Heart right ventricle (tissue), 16 donors: ENCODE results near the gene FUT6. TPM values are rescaled to one million over a fixed set of nuclear protein-coding genes. Genes with fewer than 3 reads are reported as not detected.
A peak's percentile ranks its signal among the peaks of the same experiment; 100 is the strongest.

ENCODE experiments used
- ATAC-seq, 8 donors: fragments of 200-7000 bp; cut with Tn5 transposase; one replicate each; pipeline ENCODE4 v1.9.1; 2020; ENCODE audit warnings: mild to moderate bottlenecking in 8 of 8, moderate library complexity in 8 of 8, moderate number of reproducible peaks in 1 of 8
- DNase-seq, 2 donors: peaks; one replicate each; pipeline ENCODE4 v3.0.0-alpha.2; 2020
- H3K27ac ChIP-seq, 10 donors: fragments of 200-600 bp; sonication (generic) in 2 of 10; one replicate each; pipeline versions ENCODE4 v1.5.0 to v1.8.0; 2020 to 2022; ENCODE audit warnings: mild to moderate bottlenecking in 3 of 10
- H3K27me3 ChIP-seq, 7 donors: fragments of 200-600 bp; one replicate each; pipeline ENCODE4 v1.8.0; 2021 to 2022; ENCODE audit warnings: mild to moderate bottlenecking in 2 of 7
- H3K36me3 ChIP-seq, 9 donors: fragments of 200-600 bp; sonication (generic) in 1 of 9; one replicate each; pipeline versions ENCODE4 v1.5.0 to v1.8.0; 2020 to 2022; ENCODE audit warnings: mild to moderate bottlenecking in 2 of 9
- H3K4me1 ChIP-seq, 9 donors: fragments of 200-600 bp; sonication (generic) in 1 of 9; one replicate each; pipeline versions ENCODE4 v1.5.0 to v1.8.0; 2020 to 2022; ENCODE audit warnings: mild to moderate bottlenecking in 4 of 9
- H3K4me3 ChIP-seq, 10 donors: fragments of 200-600 bp; sonication (generic) in 2 of 10; one replicate each; pipeline versions ENCODE4 v1.5.0 to v1.8.0; 2020 to 2022; ENCODE audit warnings: mild to moderate bottlenecking in 7 of 10, moderate library complexity in 2 of 10
- H3K9me3 ChIP-seq, 11 donors: fragments of 200-600 bp in 10 of 11; sonication (generic) in 2 of 11; one replicate each; pipeline versions ENCODE4 v1.5.0 to v1.8.0; 2013 to 2022; ENCODE audit warnings: mild to moderate bottlenecking in 2 of 11, control low read depth in 1 of 11, moderate library complexity in 1 of 11
- WGBS, 2 donors: extraction: QIAGEN DNeasy Blood & Tissue Kit; methylation state at CpG; one replicate each; pipeline ENCODE4 v1.1.7; 2013; ENCODE audit warnings: inconsistent platforms in 1 of 2; 5-methylcytosine and 5-hydroxymethylcytosine counted together
- intact Hi-C, 10 donors: fragments of 100-400 bp; cut with DNase I; formaldehyde crosslinking; loops; one replicate each; pipeline versions ENCODE4 v1.11.1 to v1.14.2; 2022
- polyA plus RNA-seq, 2 donors: library from polyadenylated mRNA; stranded (reverse); fragments of 200-250 nt; gene quantifications; one replicate each; pipeline ENCODE4 v1.2.3, GENCODE V29; 2013
- total RNA-seq, 10 donors: library from RNA; stranded (reverse); fragmentation: NEBNext Ultra II Directional in 3 of 10; extraction: Animal tissue kit (Norgen Biotek cat#: 25700) in 3 of 10; gene quantifications; one replicate each; pipeline versions ENCODE4 v1.2.1 to v1.2.4, GENCODE V29; 2021 to 2023
- TF ChIP-seq, protein P1 (sequence below), 9 donors: fragments of 200-600 bp; sonication (generic) in 2 of 9; IDR thresholded peaks; one replicate each; pipeline versions ENCODE4 v1.5.0 to v1.8.0; 2021 to 2022; ENCODE audit warnings: antibody characterized with exemption in 9 of 9, mild to moderate bottlenecking in 5 of 9, moderate library complexity in 1 of 9
- donor health status: Arrhythmogenic right ventricular cardiomyopathy.
- donor health status: ischemic (EF 13 %, LVEDD 7.1; RV severe dilation, severe dysfunction).
- donor health status: healthy with polysubstance abuse.
- donor health status: DM: no; HTN: yes; CAD: no.
- donor health status: DM: no; HTN: no; CAD: no.
- donor health status: ischemic (EF 25% LVEDD 6.9; RV normal size, moderate dysfunction).
- donor health status: ischemic (EF 25% LVEDD 5.7; RV mildly dilated, moderate dysfunction).
- donor health status: healthy.
- donor health status: DM: yes; HTN: yes; CAD: no.
- donor health status: Ischemic cardiomyopathy.
- donor health status: ischemic (EF 35%, LVEDD 5.7; RV mildly dilated, moderate dysfunction).
- donor health status: nonischemic (EF 11% LVEDD 7.7; RV severe dilation, severe dysfunction).
- donor health status: DM: yes; HTN: yes; CAD: no.
- donor health status: PGD.
- donor health status: ischemic (EF 29% LVEDD 5.4; RV normal size, mild dysfunction).
- donor health status: nonischemic (EF 23%, LVEDD 6.1; RV moderate dilation, normal function).

The FUT6 gene
- total and polyA plus RNA-seq, 12 donors = not detected

DNA sequence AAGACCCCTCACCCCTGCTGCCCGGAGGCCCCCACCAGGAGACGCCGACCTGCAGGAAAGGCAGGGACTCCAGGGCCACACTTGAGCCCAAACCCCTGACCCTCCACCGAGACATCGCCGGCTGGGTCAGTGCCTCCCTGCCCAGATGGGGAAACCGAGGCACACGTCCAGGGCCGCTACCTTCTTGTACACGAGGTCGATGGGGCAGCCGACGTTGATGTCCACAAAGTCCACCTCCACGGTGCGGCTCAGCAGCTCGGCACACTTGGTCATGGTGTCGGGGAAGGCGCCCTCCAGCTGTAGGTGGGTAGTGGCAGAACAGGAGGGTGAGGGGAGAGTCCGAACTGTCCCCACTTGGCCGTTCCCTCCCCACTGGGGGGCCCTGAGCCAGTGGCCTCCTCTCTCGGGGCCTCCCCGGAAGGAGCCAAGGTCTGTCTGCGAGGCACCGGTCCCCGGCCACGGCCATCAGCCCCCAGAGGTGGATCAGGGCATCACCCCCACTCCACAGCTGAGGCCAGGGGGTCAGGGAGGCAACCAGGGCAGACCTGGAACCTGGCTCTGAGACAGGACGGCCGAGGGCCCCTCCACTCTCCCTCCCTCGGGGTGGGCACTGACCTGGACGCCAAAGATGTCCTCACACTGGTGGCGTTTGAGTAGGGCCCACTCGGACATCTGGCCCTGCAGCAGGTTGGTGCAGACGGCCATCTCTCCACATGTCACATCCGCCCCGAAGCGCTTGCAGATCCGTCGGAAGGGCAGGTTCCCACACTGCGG lies 51.9 kb downstream of the FUT6 start:
- Histone ChIP-seq H3K36me3 (peaks cover 13 to 74% (median 51%) of the 10 kb centered on the region in 9 donors), H3K9me3 (no peaks in the 10 kb centered on the region), H3K4me1 (peaks cover 2 to 9% (median 6%) of the 10 kb centered on the region in 9 donors), H3K27ac (no peak overlapping the region), H3K27me3 (no peaks in the 10 kb centered on the region), H3K4me3 (no peak overlapping the region)
- no peak for ATAC-seq
- DNase-seq = no peak
- intact Hi-C loops = no loop called here
- TF ChIP-seq, protein P1, sequence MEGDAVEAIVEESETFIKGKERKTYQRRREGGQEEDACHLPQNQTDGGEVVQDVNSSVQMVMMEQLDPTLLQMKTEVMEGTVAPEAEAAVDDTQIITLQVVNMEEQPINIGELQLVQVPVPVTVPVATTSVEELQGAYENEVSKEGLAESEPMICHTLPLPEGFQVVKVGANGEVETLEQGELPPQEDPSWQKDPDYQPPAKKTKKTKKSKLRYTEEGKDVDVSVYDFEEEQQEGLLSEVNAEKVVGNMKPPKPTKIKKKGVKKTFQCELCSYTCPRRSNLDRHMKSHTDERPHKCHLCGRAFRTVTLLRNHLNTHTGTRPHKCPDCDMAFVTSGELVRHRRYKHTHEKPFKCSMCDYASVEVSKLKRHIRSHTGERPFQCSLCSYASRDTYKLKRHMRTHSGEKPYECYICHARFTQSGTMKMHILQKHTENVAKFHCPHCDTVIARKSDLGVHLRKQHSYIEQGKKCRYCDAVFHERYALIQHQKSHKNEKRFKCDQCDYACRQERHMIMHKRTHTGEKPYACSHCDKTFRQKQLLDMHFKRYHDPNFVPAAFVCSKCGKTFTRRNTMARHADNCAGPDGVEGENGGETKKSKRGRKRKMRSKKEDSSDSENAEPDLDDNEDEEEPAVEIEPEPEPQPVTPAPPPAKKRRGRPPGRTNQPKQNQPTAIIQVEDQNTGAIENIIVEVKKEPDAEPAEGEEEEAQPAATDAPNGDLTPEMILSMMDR (IDR thresholded peaks at IDR 0.05) = no peak
- 90 to 92% methylated on average over 34 to 39 of the region's 39 CpGs for whole genome bisulfite sequencing, 2 donors

- H3K36me3 ChIP-seq = peaks cover 13 to 76% (median 51%) of the 10 kb centered on the region in 9 donors
- H3K4me3 ChIP-seq = no peak overlapping the region
- intact Hi-C loops = no loop called here
- H3K27ac ChIP-seq = no peak overlapping the region
- no peaks in the 10 kb centered on the region for H3K9me3 ChIP-seq
- H3K27me3 ChIP-seq = no peaks in the 10 kb centered on the region
- H3K4me1 ChIP-seq = peaks cover 2 to 9% (median 6%) of the 10 kb centered on the region in 9 donors
- 90 to 92% methylated on average over 43 to 44 of the region's 44 CpGs for WGBS, 2 donors
- DNase-seq (no peak), ATAC-seq (no peak)
- TF ChIP-seq, protein P1 (IDR thresholded peaks at IDR 0.05) = no peak
Measured at GRCh38 chr19:5786593-5787408, 52.7 kb downstream of the FUT6 start.

DNA sequence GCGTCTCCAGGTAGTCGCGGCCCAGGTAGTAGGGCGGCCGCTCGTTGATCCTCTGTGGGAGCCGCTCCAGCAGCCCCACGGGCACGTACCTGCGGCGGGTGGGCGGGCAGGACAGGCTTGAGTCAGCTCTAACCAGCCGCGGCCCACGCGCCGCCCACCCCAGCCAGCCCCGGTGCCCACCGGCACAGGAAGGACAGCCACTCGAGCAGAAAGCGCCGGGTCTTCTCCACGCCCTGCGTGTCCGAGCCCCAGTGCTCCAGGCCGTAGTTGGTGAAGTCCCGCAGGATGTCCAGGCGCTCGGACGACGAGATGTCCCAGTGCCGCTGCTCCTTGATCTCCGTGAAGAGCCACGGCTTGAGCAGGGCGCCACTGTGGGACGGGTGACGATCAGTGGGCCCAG lies 54.1 kb downstream of the FUT6 start:
- Histone ChIP-seq H3K4me3 (no peak overlapping the region), H3K4me1 (peaks cover 2 to 9% (median 6%) of the 10 kb centered on the region in 9 donors), H3K27me3 (no peaks in the 10 kb centered on the region), H3K27ac (no peak overlapping the region), H3K9me3 (no peaks in the 10 kb centered on the region), H3K36me3 (peaks cover 13 to 76% (median 51%) of the 10 kb centered on the region in 9 donors)
- intact Hi-C loops = no loop called here
- DNase-seq (no peak), ATAC-seq (no peak)
- TF ChIP-seq, protein P1 (IDR thresholded peaks at IDR 0.05) = no peak
- WGBS, 2 donors = 95% methylated on average over 37 of the region's 37 CpGs

GRCh38 chr19:5784581-5785147 lies 54.8 kb downstream of the FUT6 start, which contains the start of gene PRR22:
PRR22 (minus strand) TSS chr19:5784746; CDS start chr19:5784660, 86 bp downstream.
- no peaks in the 10 kb centered on the region for H3K27me3 ChIP-seq
- DNase-seq = no peak
- H3K27ac ChIP-seq = no peak within 1 kb of the TSS
- H3K4me1 ChIP-seq = peaks cover 0 to 1% (median 0%) of the 10 kb centered on the region in 9 donors
- TF ChIP-seq, protein P1 (IDR thresholded peaks at IDR 0.05) = no peak
- no peaks in the 10 kb centered on the region for H3K9me3 ChIP-seq
- no peak within 1 kb of the TSS for H3K4me3 ChIP-seq
- intact Hi-C loops = no loop called here
- peak in 1 of 8 donors; percentile 3 for ATAC-seq
- WGBS, 2 donors = 94 to 97% methylated on average over 15 of the region's 15 CpGs
- H3K36me3 ChIP-seq = peaks cover 13 to 71% (median 48%) of the 10 kb centered on the region in 9 donors
